B cell (primary cell): ENCODE results near the gene DOCK8. TPM values are rescaled to one million over a fixed set of nuclear protein-coding genes. Genes with fewer than 3 reads are reported as not detected.

Source experiments
- ATAC-seq: fragments of 200-7000 bp; cut with Tn5 transposase; one replicate; pipeline ENCODE4 v1.10.0; 2021; ENCODE audit warnings: low read depth, mild to moderate bottlenecking, moderate number of reproducible peaks, moderate library complexity
- CTCF ChIA-PET: fragments of 350-600 bp; sonication (Branson Sonifier 250); formaldehyde crosslinking; loops from one replicate; lab custom pipeline; 2021; ENCODE audit warnings: antibody characterized with exemption, inconsistent platforms; lab: Charles Lee
- POLR2A ChIA-PET: fragments of 350-600 bp; sonication (Branson Sonifier 250); formaldehyde crosslinking; loops from one replicate; lab custom pipeline; 2021; ENCODE audit warnings: antibody characterized with exemption; lab: Charles Lee
- DNase-seq: peaks from one replicate; pipeline ENCODE4 v3.0.0; 2013
- H2AFZ ChIP-seq: 2 replicates; pipeline ENCODE4 v1.6.1; 2012; ENCODE audit warnings: mild to moderate bottlenecking, low read depth, low read length; ENCODE audit not compliant: insufficient read depth, poor library complexity, severe bottlenecking
- H3K27ac ChIP-seq, 2 donors: 1 replicate in 1 of 2; 2 replicates in 1 of 2; pipeline ENCODE4 v1.5.1; 2012 to 2013; ENCODE audit warnings: low read length in 2 of 2, mild to moderate bottlenecking in 2 of 2, moderate library complexity in 1 of 2
- H3K27me3 ChIP-seq, 4 experiments: fragments of 200-600 bp in 1 of 4; sonication (generic) in 1 of 4; replicated peaks in 1 of 4; 1 replicate in 2 of 4; 2 replicates in 2 of 4; pipeline versions ENCODE4 v1.6.1 to v1.7.0; 2013 to 2016; ENCODE audit warnings: low read length in 3 of 4, mild to moderate bottlenecking in 2 of 4, mixed read lengths in 1 of 4, moderate library complexity in 1 of 4; ENCODE audit not compliant: insufficient read depth in 4 of 4, control insufficient read depth in 3 of 4; ENCODE audit errors: control extremely low read depth in 1 of 4
- H3K36me3 ChIP-seq, 2 experiments: replicated peaks in 1 of 2; 1 replicate in 1 of 2; 2 replicates in 1 of 2; pipeline versions ENCODE4 v1.6.1 to v1.7.1; 2013; ENCODE audit warnings: low read length in 1 of 2; ENCODE audit not compliant: insufficient read depth in 2 of 2, control insufficient read depth in 1 of 2; ENCODE audit errors: control extremely low read depth in 1 of 2, extremely low read depth in 1 of 2
- H3K4me1 ChIP-seq, 2 donors: fragments of 200-600 bp in 1 of 2; sonication (generic) in 1 of 2; 1 replicate in 1 of 2; 2 replicates in 1 of 2; pipeline versions ENCODE4 v1.5.1 to v1.6.1; 2013 to 2017; ENCODE audit warnings: low read length in 2 of 2; ENCODE audit not compliant: control insufficient read depth in 2 of 2, insufficient read depth in 2 of 2
- H3K4me2 ChIP-seq: replicated peaks from 2 replicates; pipeline ENCODE3; 2012; ENCODE audit warnings: mild to moderate bottlenecking, low read depth, low read length; ENCODE audit not compliant: poor library complexity, severe bottlenecking
- H3K4me3 ChIP-seq, 5 experiments: fragments of 200-600 bp in 1 of 5; sonication (generic) in 1 of 5; 1 replicate in 3 of 5; 2 replicates in 2 of 5; pipeline versions ENCODE4 v1.5.1 to v1.7.0; 2011 to 2016; ENCODE audit warnings: low read length in 4 of 5, mild to moderate bottlenecking in 4 of 5, low read depth in 2 of 5, control low read depth in 1 of 5, moderate library complexity in 1 of 5; ENCODE audit not compliant: insufficient read depth in 1 of 5; ENCODE audit errors: control extremely low read depth in 1 of 5, extremely low read depth in 1 of 5
- H3K79me2 ChIP-seq: fragments of 200-600 bp; sonication (generic); one replicate; pipeline ENCODE4 v1.6.0; 2016; ENCODE audit warnings: low read length; ENCODE audit not compliant: control insufficient read depth, insufficient read depth
- H3K9ac ChIP-seq: fragments of 200-600 bp; sonication (generic); 2 replicates; pipeline ENCODE4 v1.6.1; 2017; ENCODE audit warnings: mild to moderate bottlenecking, low read length, moderate library complexity
- H3K9me3 ChIP-seq, 3 donors: one replicate each; pipeline versions ENCODE4 v1.6.1 to v1.7.1; 2013; ENCODE audit warnings: low read length in 2 of 3; ENCODE audit not compliant: control insufficient read depth in 2 of 3, insufficient read depth in 1 of 3; ENCODE audit errors: control extremely low read depth in 1 of 3
- H4K20me1 ChIP-seq: 2 replicates; pipeline ENCODE4 v1.6.0; 2012; ENCODE audit warnings: mild to moderate bottlenecking, low read length; ENCODE audit not compliant: insufficient read depth, control insufficient read depth, poor library complexity, severe bottlenecking
- H3K27ac Mint-ChIP-seq: one replicate; pipeline ENCODE4 v1.8.0; 2021; ENCODE audit warnings: mixed read lengths
- H3K27me3 Mint-ChIP-seq: one replicate; pipeline ENCODE4 v1.8.0; 2021; ENCODE audit warnings: mixed read lengths
- H3K4me1 Mint-ChIP-seq: one replicate; pipeline ENCODE4 v1.8.0; 2021; ENCODE audit warnings: mixed read lengths
- H3K4me3 Mint-ChIP-seq: one replicate; pipeline ENCODE4 v1.8.0; 2021; ENCODE audit warnings: mixed read lengths
- H3K9me3 Mint-ChIP-seq: one replicate; pipeline ENCODE4 v1.8.0; 2022; ENCODE audit warnings: mixed read lengths; ENCODE audit not compliant: insufficient read depth
- EZH2 ChIP-seq: IDR thresholded peaks from 2 replicates; pipeline ENCODE4 v1.6.1; 2012; ENCODE audit warnings: borderline replicate concordance, low read depth, mild to moderate bottlenecking, moderate library complexity, low read length; ENCODE audit not compliant: insufficient read depth, poor library complexity, severe bottlenecking
- WGBS: methylation state at CpG from one replicate; pipeline ENCODE4 v1.1.5; 2013; ENCODE audit warnings: missing lambda C conversion rate; ENCODE audit not compliant: insufficient coverage; 5-methylcytosine and 5-hydroxymethylcytosine counted together
- intact Hi-C: fragments of 100-400 bp; cut with micrococcal nuclease; formaldehyde crosslinking; loops from one replicate; pipeline ENCODE4 v1.10.0; 2022
- polyA plus RNA-seq: library from polyadenylated mRNA; depleted of rRNA; stranded (reverse); fragments of >200 nt; gene quantifications from 2 replicates; pipeline ENCODE4 v1.2.3, GENCODE V29; 2012
- total RNA-seq, 2 donors: library from RNA; stranded (reverse); fragments of 120-200 nt in 1 of 2; gene quantifications; 1 replicate in 1 of 2; 2 replicates in 1 of 2; pipeline versions ENCODE4 v1.2.3 to v1.2.4, GENCODE V29; 2013 to 2022
- TF ChIP-seq, protein P1 (sequence below): fragments of 200-600 bp; IDR thresholded peaks from one replicate; pipeline ENCODE4 v1.8.0; 2022; ENCODE audit warnings: antibody characterized with exemption, mild to moderate bottlenecking

DOCK8 gene
- total and polyA plus RNA-seq, 2 donors (not counting 1 experiment from before 2014, with no cell fraction given), result 47.6 to 288 TPM

- H3K9ac ChIP-seq, result no peak overlapping the region
- no peaks in the 10 kb centered on the region for H3K27me3 ChIP-seq
- no peak overlapping the region for H3K4me3 ChIP-seq
- peaks cover 9 to 77% of the 10 kb centered on the region in 2 experiments for H3K36me3 ChIP-seq
- no peaks in the 10 kb centered on the region for H3K9me3 Mint-ChIP-seq
- H2AFZ ChIP-seq, result no peak overlapping the region
- H3K79me2 ChIP-seq, result peaks cover 59% of the 10 kb centered on the region
- ChIA-PET CTCF (interaction anchor here (1.0 kb wide), 1 partner anchor 78 kb away, joined by 3 read pairs; the partner anchor contains the start of gene DOCK8), POLR2A (no interaction called here)
- H3K27ac Mint-ChIP-seq, result no peak overlapping the region
- H3K4me1 Mint-ChIP-seq, result peaks cover 40% of the 10 kb centered on the region
- no peak overlapping the region for H3K4me3 Mint-ChIP-seq
- peaks cover 30% of the 10 kb centered on the region for H4K20me1 ChIP-seq
- DNase-seq (no peak), ATAC-seq (no peak)
- no peak overlapping the region for H3K27ac ChIP-seq
- H3K4me2 ChIP-seq, result no peak overlapping the region
- no peaks in the 10 kb centered on the region for H3K9me3 ChIP-seq
- intact Hi-C loops, result no loop called here
- TF ChIP-seq EZH2, result no peak
- TF ChIP-seq, protein P1, sequence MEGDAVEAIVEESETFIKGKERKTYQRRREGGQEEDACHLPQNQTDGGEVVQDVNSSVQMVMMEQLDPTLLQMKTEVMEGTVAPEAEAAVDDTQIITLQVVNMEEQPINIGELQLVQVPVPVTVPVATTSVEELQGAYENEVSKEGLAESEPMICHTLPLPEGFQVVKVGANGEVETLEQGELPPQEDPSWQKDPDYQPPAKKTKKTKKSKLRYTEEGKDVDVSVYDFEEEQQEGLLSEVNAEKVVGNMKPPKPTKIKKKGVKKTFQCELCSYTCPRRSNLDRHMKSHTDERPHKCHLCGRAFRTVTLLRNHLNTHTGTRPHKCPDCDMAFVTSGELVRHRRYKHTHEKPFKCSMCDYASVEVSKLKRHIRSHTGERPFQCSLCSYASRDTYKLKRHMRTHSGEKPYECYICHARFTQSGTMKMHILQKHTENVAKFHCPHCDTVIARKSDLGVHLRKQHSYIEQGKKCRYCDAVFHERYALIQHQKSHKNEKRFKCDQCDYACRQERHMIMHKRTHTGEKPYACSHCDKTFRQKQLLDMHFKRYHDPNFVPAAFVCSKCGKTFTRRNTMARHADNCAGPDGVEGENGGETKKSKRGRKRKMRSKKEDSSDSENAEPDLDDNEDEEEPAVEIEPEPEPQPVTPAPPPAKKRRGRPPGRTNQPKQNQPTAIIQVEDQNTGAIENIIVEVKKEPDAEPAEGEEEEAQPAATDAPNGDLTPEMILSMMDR, result no peak
- 100% methylated on average over 1 of the region's 1 CpG for WGBS
- no peaks in the 10 kb centered on the region for H3K27me3 Mint-ChIP-seq
- H3K4me1 ChIP-seq, result peaks cover 19% of the 10 kb centered on the region in 2 donors
Observed at GRCh38 chr9:292915-293314, 78.2 kb downstream of the DOCK8 start.

DNA sequence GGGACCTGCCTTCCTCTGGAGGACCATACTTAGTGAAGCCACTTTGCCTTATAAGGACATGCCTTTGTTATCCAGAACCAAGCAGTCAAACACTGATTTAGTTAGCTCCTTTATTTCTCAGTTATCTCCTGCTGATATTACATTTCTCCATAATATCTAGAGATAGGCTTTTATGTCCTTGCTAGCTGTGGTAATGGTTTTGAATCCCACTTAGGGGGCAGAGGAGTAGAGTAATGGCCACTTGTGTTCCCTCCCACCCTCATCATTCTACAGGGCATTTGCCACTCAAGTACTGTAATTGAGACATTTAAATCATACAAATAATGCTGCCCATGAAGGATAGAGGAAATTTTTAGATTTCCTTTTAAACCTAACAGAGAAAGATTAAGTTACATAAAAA, 80.9 kb downstream of the DOCK8 start:
- Histone ChIP-seq H3K27ac (peak overlapping the region in 1 of 2 donors; percentile 80), H3K9me3 (no peaks in the 10 kb centered on the region), H3K4me1 (peaks cover 18 to 19% of the 10 kb centered on the region in 2 donors), H3K27me3 (no peaks in the 10 kb centered on the region), H3K4me3 (no peak overlapping the region), H2AFZ (no peak overlapping the region), H3K4me2 (no peak overlapping the region), H3K36me3 (peaks cover 5 to 59% of the 10 kb centered on the region in 2 experiments), H3K79me2 (peaks cover 58% of the 10 kb centered on the region), H3K9ac (no peak overlapping the region), H4K20me1 (peaks cover 15% of the 10 kb centered on the region)
- intact Hi-C loops, result no loop called here
- Mint-ChIP-seq H3K27ac (peak overlapping the region; percentile 76), H3K9me3 (no peaks in the 10 kb centered on the region), H3K4me3 (no peak overlapping the region), H3K4me1 (peaks cover 30% of the 10 kb centered on the region), H3K27me3 (no peaks in the 10 kb centered on the region)
- no peak for ATAC-seq
- POLR2A ChIA-PET, result no interaction called here
- TF ChIP-seq, protein P1, result no peak
- TF ChIP-seq EZH2, result no peak
- no peak for DNase-seq
- CTCF ChIA-PET, result interaction anchor here (0.5 to 4.3 kb wide), 4 partner anchors 9 to 81 kb away, joined by 4 to 19 read pairs (median 7); partner anchors contain the start of gene DOCK8
